HL-60 (cell line): ENCODE data around the gene GPHB5.

ENCODE experiments used
- DNase-seq, 2 experiments: peaks; one replicate each; pipeline ENCODE4 v3.0.0-alpha.2; 2010 to 2020; ENCODE audit warnings: low read depth in 1 of 2, low spot score in 1 of 2
- H3K27ac ChIP-seq: fragments of 250-450 bp; sonication (Bioruptor Pico); replicated peaks from 2 replicates; pipeline ENCODE4 v1.5.1; 2020; ENCODE audit warnings: mild to moderate bottlenecking, moderate library complexity
- H3K27me3 ChIP-seq: fragments of 250-450 bp; sonication (Bioruptor Pico); 2 replicates; pipeline ENCODE4 v1.5.1; 2021; ENCODE audit warnings: mild to moderate bottlenecking, moderate library complexity; ENCODE audit not compliant: insufficient read depth, poor library complexity, severe bottlenecking
- H3K4me3 ChIP-seq: replicated peaks from 2 replicates; pipeline ENCODE4 v1.5.1; 2011; ENCODE audit warnings: mild to moderate bottlenecking, control low read depth, low read length; ENCODE audit not compliant: insufficient read depth
- GABPA ChIP-seq: IDR thresholded peaks from 2 replicates; pipeline ENCODE4 v1.6.1; 2012; ENCODE audit warnings: low read depth
- POLR2AphosphoS5 ChIP-seq: IDR thresholded peaks from 2 replicates; pipeline ENCODE4 v1.6.1; 2012; ENCODE audit warnings: low read depth
- REST ChIP-seq: IDR thresholded peaks from 2 replicates; pipeline ENCODE4 v1.6.1; 2012; ENCODE audit warnings: low read depth; ENCODE audit not compliant: insufficient replicate concordance
- SPI1 ChIP-seq: IDR thresholded peaks from 2 replicates; pipeline ENCODE4 v1.6.1; 2012; ENCODE audit warnings: low read depth, mild to moderate bottlenecking, borderline replicate concordance
- TF ChIP-seq, protein P1 (sequence below): IDR thresholded peaks from one replicate; pipeline ENCODE4 v1.5.1; 2011; ENCODE audit warnings: low read length, control low read depth, inconsistent platforms; ENCODE audit not compliant: insufficient read depth

Gene GPHB5

GRCh38 chr14:63357841-63358240, 39.1 kb upstream of the GPHB5 start:
- TF ChIP-seq REST (no peak), SPI1 (no peak), GABPA (no peak), POLR2AphosphoS5 (no peak)
- TF ChIP-seq, protein P1, sequence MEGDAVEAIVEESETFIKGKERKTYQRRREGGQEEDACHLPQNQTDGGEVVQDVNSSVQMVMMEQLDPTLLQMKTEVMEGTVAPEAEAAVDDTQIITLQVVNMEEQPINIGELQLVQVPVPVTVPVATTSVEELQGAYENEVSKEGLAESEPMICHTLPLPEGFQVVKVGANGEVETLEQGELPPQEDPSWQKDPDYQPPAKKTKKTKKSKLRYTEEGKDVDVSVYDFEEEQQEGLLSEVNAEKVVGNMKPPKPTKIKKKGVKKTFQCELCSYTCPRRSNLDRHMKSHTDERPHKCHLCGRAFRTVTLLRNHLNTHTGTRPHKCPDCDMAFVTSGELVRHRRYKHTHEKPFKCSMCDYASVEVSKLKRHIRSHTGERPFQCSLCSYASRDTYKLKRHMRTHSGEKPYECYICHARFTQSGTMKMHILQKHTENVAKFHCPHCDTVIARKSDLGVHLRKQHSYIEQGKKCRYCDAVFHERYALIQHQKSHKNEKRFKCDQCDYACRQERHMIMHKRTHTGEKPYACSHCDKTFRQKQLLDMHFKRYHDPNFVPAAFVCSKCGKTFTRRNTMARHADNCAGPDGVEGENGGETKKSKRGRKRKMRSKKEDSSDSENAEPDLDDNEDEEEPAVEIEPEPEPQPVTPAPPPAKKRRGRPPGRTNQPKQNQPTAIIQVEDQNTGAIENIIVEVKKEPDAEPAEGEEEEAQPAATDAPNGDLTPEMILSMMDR = no peak
- Histone ChIP-seq H3K4me3 (no peak overlapping the region), H3K27ac (no peak overlapping the region), H3K27me3 (no peaks in the 10 kb centered on the region)
- no peak for DNase-seq

DNA sequence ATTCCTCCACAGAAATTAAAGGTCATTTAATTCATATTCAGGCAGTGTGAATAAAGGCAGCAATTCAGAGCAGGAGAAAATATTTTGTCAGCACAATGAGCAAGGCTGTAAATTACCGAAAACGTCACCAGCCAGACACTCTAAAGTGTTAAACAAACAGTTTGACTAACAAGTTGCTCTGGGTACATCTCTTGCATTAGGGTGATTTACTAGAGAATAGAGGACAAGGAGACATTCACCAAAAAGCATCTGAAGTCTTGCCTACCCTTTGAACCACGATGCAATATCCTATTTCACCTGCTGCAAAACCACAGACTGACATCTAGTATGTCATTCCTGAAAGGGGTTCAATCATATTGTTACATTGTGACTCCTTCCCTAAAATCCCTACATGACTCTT, 27.1 kb upstream of the GPHB5 start:
- DNase-seq = no peak
- TF ChIP-seq, protein P1 = no peak
- TF ChIP-seq REST = no peak
- no peak for TF ChIP-seq POLR2AphosphoS5
- TF ChIP-seq SPI1 = no peak
- no peak for TF ChIP-seq GABPA
- no peak overlapping the region for H3K27ac ChIP-seq

GRCh38 chr14:63344336-63344735, 25.6 kb upstream of the GPHB5 start:
- Histone ChIP-seq H3K4me3 (no peak overlapping the region), H3K27ac (no peak overlapping the region), H3K27me3 (peaks cover 3% of the 10 kb centered on the region)
- TF ChIP-seq, protein P1 = no peak
- TF ChIP-seq SPI1 = no peak
- TF ChIP-seq GABPA = no peak
- no peak for TF ChIP-seq REST
- no peak for TF ChIP-seq POLR2AphosphoS5
- no peak for DNase-seq

More for the DNA sequence above, 27.1 kb upstream of the GPHB5 start:
- Histone ChIP-seq H3K4me3 (no peak overlapping the region), H3K27me3 (peaks cover 3% of the 10 kb centered on the region)
